Putamen (tissue), 1 donor: ENCODE data around the gene FLT3LG.

Source experiments
- DNase-seq: peaks from one replicate; pipeline ENCODE4 v3.0.0-alpha.2; 2016; ENCODE audit warnings: low spot score

The FLT3LG gene

GRCh38 chr19:49513746-49514118 lies 39.7 kb downstream of the FLT3LG start:
- DNase-seq = no peak

GRCh38 chr19:49514151-49514550 lies 40.1 kb downstream of the FLT3LG start:
- no peak for DNase-seq

GRCh38 chr19:49515767-49516166 lies 41.8 kb downstream of the FLT3LG start:
- no peak for DNase-seq

- DNase-seq = no peak
Measured at GRCh38 chr19:49518033-49518432, 44.0 kb downstream of the FLT3LG start.

GRCh38 chr19:49520705-49521319 lies 46.8 kb downstream of the FLT3LG start:
- no peak for DNase-seq

GRCh38 chr19:49524812-49525455 lies 50.9 kb downstream of the FLT3LG start:
- no peak for DNase-seq

GRCh38 chr19:49528211-49528771 lies 54.3 kb downstream of the FLT3LG start:
- no peak for DNase-seq

GRCh38 chr19:49530708-49531107 lies 56.7 kb downstream of the FLT3LG start:
- DNase-seq = no peak

- no peak for DNase-seq
Measured at GRCh38 chr19:49533551-49534488, 59.8 kb downstream of the FLT3LG start.

GRCh38 chr19:49534632-49535385 lies 60.8 kb downstream of the FLT3LG start:
- DNase-seq = no peak
